ENCODE measurements around the gene IL9.

DNA sequence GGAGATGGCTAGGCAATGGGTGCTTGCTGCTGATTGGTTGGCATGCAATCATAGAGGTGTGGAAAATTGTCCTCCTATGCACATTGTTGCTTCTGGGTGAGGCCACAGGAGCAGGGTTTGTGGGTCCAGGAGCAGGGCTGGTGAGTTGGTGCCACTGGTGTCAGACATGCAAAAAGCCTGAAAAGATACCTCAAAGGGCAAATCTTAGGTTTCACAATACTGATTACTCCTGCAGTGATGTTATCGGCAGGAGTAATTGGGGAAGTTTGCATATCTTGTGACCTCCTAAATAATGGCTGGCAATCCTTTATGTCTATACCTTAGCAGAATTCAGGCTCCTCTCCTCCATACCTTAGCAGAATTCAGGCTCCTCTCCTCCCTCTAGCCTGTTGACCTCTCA is 36.0 kb downstream of the IL9 start:
- TF ChIP-seq, protein P1, sequence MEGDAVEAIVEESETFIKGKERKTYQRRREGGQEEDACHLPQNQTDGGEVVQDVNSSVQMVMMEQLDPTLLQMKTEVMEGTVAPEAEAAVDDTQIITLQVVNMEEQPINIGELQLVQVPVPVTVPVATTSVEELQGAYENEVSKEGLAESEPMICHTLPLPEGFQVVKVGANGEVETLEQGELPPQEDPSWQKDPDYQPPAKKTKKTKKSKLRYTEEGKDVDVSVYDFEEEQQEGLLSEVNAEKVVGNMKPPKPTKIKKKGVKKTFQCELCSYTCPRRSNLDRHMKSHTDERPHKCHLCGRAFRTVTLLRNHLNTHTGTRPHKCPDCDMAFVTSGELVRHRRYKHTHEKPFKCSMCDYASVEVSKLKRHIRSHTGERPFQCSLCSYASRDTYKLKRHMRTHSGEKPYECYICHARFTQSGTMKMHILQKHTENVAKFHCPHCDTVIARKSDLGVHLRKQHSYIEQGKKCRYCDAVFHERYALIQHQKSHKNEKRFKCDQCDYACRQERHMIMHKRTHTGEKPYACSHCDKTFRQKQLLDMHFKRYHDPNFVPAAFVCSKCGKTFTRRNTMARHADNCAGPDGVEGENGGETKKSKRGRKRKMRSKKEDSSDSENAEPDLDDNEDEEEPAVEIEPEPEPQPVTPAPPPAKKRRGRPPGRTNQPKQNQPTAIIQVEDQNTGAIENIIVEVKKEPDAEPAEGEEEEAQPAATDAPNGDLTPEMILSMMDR (IDR thresholded peaks at IDR 0.05; ENCODE audit: low read length), result no peak
- TF ChIP-seq EZH2 (IDR thresholded peaks at IDR 0.05; ENCODE audit: borderline replicate concordance, low read length), result no peak

All from OCI-LY1 (cell line).